Measurements from ENCODE around the gene PSEN2. TPM values are rescaled to one million over a fixed set of nuclear protein-coding genes. Genes with fewer than 3 reads are reported as not detected.

Gene PSEN2
- total and polyA plus RNA-seq, 7 donors: 4.4 to 56.8 (median 23.2) TPM

DNA sequence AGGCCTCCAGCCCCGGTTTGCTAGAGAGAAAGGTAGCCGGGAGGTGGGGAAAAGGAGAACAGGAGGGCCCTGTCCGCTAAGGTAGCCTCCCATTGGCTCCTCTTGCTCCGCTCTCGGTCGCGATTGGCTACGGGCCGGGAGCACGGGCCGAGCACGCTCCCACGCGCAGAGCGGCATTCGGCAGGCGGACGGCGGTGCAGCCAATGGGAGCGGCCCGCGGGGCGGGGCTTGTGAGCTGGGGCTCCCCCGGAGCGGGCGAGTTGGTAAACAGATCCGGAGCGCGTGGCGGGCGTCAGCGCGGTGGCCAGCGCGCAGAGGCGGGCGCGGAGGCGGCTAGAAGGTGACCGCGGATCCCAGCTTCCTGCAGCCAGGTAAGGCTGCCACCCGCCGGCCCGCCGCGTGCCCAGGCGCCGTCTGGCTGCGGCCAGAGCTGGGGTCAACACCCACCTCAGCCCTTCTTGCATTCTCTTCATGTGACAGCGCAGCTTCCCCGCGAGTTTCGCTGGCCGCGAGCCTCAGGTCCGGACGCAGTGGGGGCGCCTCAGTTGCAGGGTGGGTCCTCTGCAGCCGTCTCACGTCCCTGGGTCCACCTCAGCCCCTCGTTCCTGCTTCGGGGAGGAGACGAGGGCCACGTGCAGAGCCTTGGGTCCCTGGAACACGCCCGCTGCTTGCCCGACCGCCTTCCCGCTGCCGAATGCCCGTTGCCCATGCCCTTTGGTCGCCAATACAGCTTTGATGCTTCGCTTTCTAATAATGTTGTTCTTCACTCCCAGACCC, 69.8 kb downstream of the PSEN2 start, which contains the start of gene COQ8A:
Gene COQ8A, plus strand, starts transcription at position 266 of the 777 bp plus-strand sequence. CDS start 21,092 bp downstream, outside the sequence.
- Histone ChIP-seq H3K9me3 (no peaks in the 10 kb centered on the region), H3K4me1 (peaks cover 0 to 56% (median 56%) of the 10 kb centered on the region in 4 donors), H3K27me3 (no peaks in the 10 kb centered on the region), H3K36me3 (no peaks in the 10 kb centered on the region), H3K27ac (peak within 1 kb of the TSS; percentile 96 to 100 (median 100)), H3K4me3 (peak within 1 kb of the TSS; percentile 62 to 90 (median 72))
- no peak for TF ChIP-seq EP300 (IDR thresholded peaks at IDR 0.05)
- TF ChIP-seq, protein P1, sequence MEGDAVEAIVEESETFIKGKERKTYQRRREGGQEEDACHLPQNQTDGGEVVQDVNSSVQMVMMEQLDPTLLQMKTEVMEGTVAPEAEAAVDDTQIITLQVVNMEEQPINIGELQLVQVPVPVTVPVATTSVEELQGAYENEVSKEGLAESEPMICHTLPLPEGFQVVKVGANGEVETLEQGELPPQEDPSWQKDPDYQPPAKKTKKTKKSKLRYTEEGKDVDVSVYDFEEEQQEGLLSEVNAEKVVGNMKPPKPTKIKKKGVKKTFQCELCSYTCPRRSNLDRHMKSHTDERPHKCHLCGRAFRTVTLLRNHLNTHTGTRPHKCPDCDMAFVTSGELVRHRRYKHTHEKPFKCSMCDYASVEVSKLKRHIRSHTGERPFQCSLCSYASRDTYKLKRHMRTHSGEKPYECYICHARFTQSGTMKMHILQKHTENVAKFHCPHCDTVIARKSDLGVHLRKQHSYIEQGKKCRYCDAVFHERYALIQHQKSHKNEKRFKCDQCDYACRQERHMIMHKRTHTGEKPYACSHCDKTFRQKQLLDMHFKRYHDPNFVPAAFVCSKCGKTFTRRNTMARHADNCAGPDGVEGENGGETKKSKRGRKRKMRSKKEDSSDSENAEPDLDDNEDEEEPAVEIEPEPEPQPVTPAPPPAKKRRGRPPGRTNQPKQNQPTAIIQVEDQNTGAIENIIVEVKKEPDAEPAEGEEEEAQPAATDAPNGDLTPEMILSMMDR (IDR thresholded peaks at IDR 0.05): no peak
- peak in 1 of 4 donors; percentile 23 for TF ChIP-seq POLR2AphosphoS5 (IDR thresholded peaks at IDR 0.05)
- 0% methylated on average over 73 of the region's 73 CpGs for WGBS, 2 donors
- intact Hi-C loops (cut with DNase I): loop anchor here (5.0 kb wide), 1 partner anchor 47 kb away; no protein-coding TSS in a partner anchor
- DNase-seq: peak; percentile 100

DNA sequence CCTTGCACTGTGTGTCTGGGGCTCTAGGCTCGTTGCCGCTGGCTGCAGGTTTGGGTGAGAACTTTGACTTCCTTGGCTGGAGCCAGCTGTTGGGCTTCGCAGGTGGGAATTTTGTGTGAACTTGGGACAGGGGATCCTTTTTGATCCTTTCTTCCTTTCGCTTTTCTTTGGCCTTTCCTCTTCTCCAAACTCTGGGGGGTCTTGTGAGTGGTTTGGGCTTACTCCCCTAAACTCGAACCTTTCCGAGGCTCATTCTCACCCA, 70.3 kb downstream of the PSEN2 start:
- Histone ChIP-seq H3K27ac (peak overlapping the region; percentile 73 to 100 (median 98)), H3K4me3 (peak overlapping the region; percentile 62 to 90 (median 72)), H3K9me3 (no peaks in the 10 kb centered on the region), H3K4me1 (peaks cover 0 to 62% (median 61%) of the 10 kb centered on the region in 4 donors), H3K36me3 (no peaks in the 10 kb centered on the region), H3K27me3 (no peaks in the 10 kb centered on the region)
- no peak for DNase-seq
- no peak for TF ChIP-seq POLR2A (IDR thresholded peaks at IDR 0.05)
- WGBS, 2 donors: 10 to 34% methylated on average over 6 of the region's 6 CpGs
- intact Hi-C loops (cut with DNase I): loop anchor here (5.0 kb wide), 1 partner anchor 47 kb away; no protein-coding TSS in a partner anchor

DNA sequence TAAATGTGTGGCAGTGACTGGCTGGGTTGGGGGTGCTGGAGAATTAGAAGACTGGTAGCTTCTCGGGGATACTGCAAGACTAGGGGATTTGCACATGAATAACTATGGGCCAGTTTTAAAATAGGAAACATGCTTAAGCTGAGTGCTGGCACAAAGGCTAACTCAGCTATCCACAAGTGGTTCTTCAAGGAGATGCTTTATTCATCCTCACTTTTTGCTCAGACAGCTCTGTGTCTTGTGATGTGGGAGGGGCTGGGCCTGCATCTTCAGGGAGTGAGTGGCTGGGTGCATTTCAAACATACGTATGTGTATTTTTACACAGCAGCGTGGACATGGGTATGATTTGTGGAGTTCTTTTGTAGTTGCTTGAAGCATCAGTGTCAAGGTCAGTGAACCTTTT, 72.0 kb downstream of the PSEN2 start:
- peak overlapping the region in 1 of 4 donors; percentile 90 for H3K4me3 ChIP-seq
- H3K9me3 ChIP-seq: no peaks in the 10 kb centered on the region
- H3K27me3 ChIP-seq: no peaks in the 10 kb centered on the region
- TF ChIP-seq POLR2A (IDR thresholded peaks at IDR 0.05) (no peak), EP300 (IDR thresholded peaks at IDR 0.05) (no peak), POLR2AphosphoS5 (IDR thresholded peaks at IDR 0.05) (no peak)
- TF ChIP-seq, protein P1 (IDR thresholded peaks at IDR 0.05): no peak
- H3K36me3 ChIP-seq: no peaks in the 10 kb centered on the region
- 27 to 69% methylated on average over 3 of the region's 3 CpGs for WGBS, 2 donors
- DNase-seq: no peak
- peaks cover 0 to 78% (median 76%) of the 10 kb centered on the region in 4 donors for H3K4me1 ChIP-seq
- intact Hi-C loops (cut with DNase I): loop anchor here (2.0 to 5.0 kb wide), 2 partner anchors 30 to 45 kb away; no protein-coding TSS in a partner anchor
- H3K27ac ChIP-seq: peak overlapping the region in 3 of 4 donors; percentile 29 to 54 (median 39)

DNA sequence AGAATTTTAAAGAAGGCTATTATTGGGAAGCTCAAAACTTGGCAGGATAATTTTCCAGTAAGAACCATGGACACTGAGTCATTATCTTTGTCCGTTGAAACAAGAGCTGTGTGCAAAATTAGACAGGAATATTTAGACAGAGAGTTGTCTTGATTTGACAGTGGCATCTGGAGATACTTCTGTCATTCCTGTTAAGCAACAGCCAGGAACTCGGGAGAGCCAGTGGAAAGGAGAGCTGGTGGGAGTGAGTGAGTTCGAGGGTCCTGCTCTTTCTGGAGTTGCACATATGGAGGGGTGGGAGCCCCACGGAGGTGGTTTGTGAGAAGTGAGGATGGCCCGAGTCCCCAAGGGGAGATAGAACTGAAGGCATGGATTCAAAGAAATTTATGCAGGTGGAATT, 72.7 kb downstream of the PSEN2 start:
- no peak overlapping the region for H3K4me3 ChIP-seq
- peaks cover 0 to 77% (median 73%) of the 10 kb centered on the region in 4 donors for H3K4me1 ChIP-seq
- no peaks in the 10 kb centered on the region for H3K27me3 ChIP-seq
- intact Hi-C loops (cut with DNase I): loop anchor here (2.0 to 5.0 kb wide), 2 partner anchors 30 to 44 kb away; no protein-coding TSS in a partner anchor
- 52 to 78% methylated on average over 5 of the region's 5 CpGs for WGBS, 2 donors
- no peak for DNase-seq
- TF ChIP-seq EP300 (IDR thresholded peaks at IDR 0.05) (no peak), POLR2AphosphoS5 (IDR thresholded peaks at IDR 0.05) (no peak), POLR2A (IDR thresholded peaks at IDR 0.05) (no peak)
- TF ChIP-seq, protein P1 (IDR thresholded peaks at IDR 0.05): no peak
- H3K27ac ChIP-seq: peak overlapping the region in 3 of 4 donors; percentile 29 to 54 (median 39)
- H3K36me3 ChIP-seq: no peaks in the 10 kb centered on the region
- H3K9me3 ChIP-seq: peaks cover 0 to 3% (median 0%) of the 10 kb centered on the region in 4 donors

DNA sequence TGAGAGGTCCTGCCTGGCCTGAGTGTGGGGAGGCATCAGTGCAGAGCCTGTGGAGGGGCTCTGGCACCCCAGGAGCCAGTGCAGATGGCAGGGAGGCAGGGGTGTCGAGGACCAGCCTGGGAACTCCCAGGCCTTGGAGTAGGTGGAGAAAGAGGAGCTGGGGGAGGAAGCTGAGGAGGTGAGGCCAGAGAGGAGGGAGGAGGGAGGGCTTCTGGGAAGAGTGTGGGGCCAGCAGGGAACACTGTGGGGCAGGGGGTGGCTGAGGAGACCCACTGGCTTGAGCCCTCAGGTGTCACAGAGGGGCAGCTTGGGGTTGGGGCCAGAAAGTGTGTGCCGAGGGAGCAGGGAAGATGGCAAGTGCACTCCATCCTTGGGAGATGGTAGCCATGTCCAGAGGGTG, 73.5 kb downstream of the PSEN2 start:
- peaks cover 0 to 70% (median 65%) of the 10 kb centered on the region in 4 donors for H3K4me1 ChIP-seq
- no peaks in the 10 kb centered on the region for H3K36me3 ChIP-seq
- no peak overlapping the region for H3K4me3 ChIP-seq
- DNase-seq: no peak
- no peak for TF ChIP-seq EP300 (IDR thresholded peaks at IDR 0.05)
- TF ChIP-seq, protein P1 (IDR thresholded peaks at IDR 0.05): no peak
- TF ChIP-seq POLR2AphosphoS5 (IDR thresholded peaks at IDR 0.05): no peak
- no peak for TF ChIP-seq POLR2A (IDR thresholded peaks at IDR 0.05)
- H3K9me3 ChIP-seq: peaks cover 0 to 3% (median 0%) of the 10 kb centered on the region in 4 donors
- WGBS, 2 donors: 62 to 81% methylated on average over 2 of the region's 2 CpGs
- intact Hi-C loops (cut with DNase I): loop anchor here (2.0 to 5.0 kb wide), 2 partner anchors 29 to 43 kb away; no protein-coding TSS in a partner anchor
- no peaks in the 10 kb centered on the region for H3K27me3 ChIP-seq
- no peak overlapping the region for H3K27ac ChIP-seq
